Liver (tissue), 9 donors: Measurements from ENCODE around the gene PSD. TPM values are rescaled to one million over a fixed set of nuclear protein-coding genes. Genes with fewer than 3 reads are reported as not detected.

Source experiments
- DNase-seq: peaks from one replicate; pipeline ENCODE4 v3.0.0-alpha.2; 2017; ENCODE audit warnings: low spot score
- H3K27ac ChIP-seq, 2 donors: one replicate each; pipeline ENCODE4 v1.7.0; 2013; ENCODE audit warnings: inconsistent platforms in 2 of 2, low read length in 2 of 2, control low read depth in 1 of 2, low read depth in 1 of 2, mild to moderate bottlenecking in 1 of 2
- H3K27me3 ChIP-seq, 4 donors: one replicate each; pipeline versions ENCODE4 v1.6.1 to v1.7.0; 2013; ENCODE audit warnings: low read length in 3 of 4, inconsistent platforms in 1 of 4, mild to moderate bottlenecking in 1 of 4, moderate library complexity in 1 of 4; ENCODE audit not compliant: control insufficient read depth in 4 of 4, insufficient read depth in 4 of 4
- H3K36me3 ChIP-seq, 4 donors: one replicate each; pipeline versions ENCODE4 v1.6.1 to v1.7.0; 2013; ENCODE audit warnings: low read length in 3 of 4, mild to moderate bottlenecking in 3 of 4, low read depth in 1 of 4, moderate library complexity in 1 of 4; ENCODE audit not compliant: control insufficient read depth in 4 of 4, insufficient read depth in 3 of 4
- H3K4me1 ChIP-seq, 4 donors: one replicate each; pipeline versions ENCODE4 v1.6.1 to v1.7.0; 2013; ENCODE audit warnings: low read length in 3 of 4, mild to moderate bottlenecking in 3 of 4, moderate library complexity in 1 of 4; ENCODE audit not compliant: control insufficient read depth in 4 of 4, insufficient read depth in 4 of 4
- H3K4me3 ChIP-seq, 3 donors: one replicate each; pipeline versions ENCODE4 v1.6.1 to v1.7.0; 2013; ENCODE audit warnings: low read length in 3 of 3, control low read depth in 1 of 3, low read depth in 1 of 3, mild to moderate bottlenecking in 1 of 3
- H3K9ac ChIP-seq, 2 donors: one replicate each; pipeline ENCODE4 v1.7.0; 2013; ENCODE audit warnings: low read length in 2 of 2, mild to moderate bottlenecking in 2 of 2, moderate library complexity in 2 of 2, control low read depth in 1 of 2, low read depth in 1 of 2
- H3K9me3 ChIP-seq, 4 donors: one replicate each; pipeline versions ENCODE4 v1.6.1 to v1.7.0; 2013; ENCODE audit warnings: low read length in 3 of 4; ENCODE audit not compliant: control insufficient read depth in 4 of 4
- EGR1 ChIP-seq, 2 donors: IDR thresholded peaks; 2 replicates each; pipeline ENCODE4 v1.6.1; 2016 to 2018; ENCODE audit warnings: antibody characterized with exemption in 2 of 2, low read depth in 2 of 2
- FOXA1 ChIP-seq: IDR thresholded peaks from 2 replicates; pipeline ENCODE4 v1.6.1; 2016; ENCODE audit warnings: antibody characterized with exemption
- FOXA2 ChIP-seq: IDR thresholded peaks from 2 replicates; pipeline ENCODE4 v1.6.1; 2016; ENCODE audit warnings: antibody characterized with exemption
- GABPA ChIP-seq, 2 donors: IDR thresholded peaks in 1 of 2; conservative IDR thresholded peaks in 1 of 2; 2 replicates each; pipeline ENCODE4 v1.6.1; 2016; ENCODE audit warnings: antibody characterized with exemption in 2 of 2, mild to moderate bottlenecking in 1 of 2, moderate library complexity in 1 of 2
- HNF4A ChIP-seq, 2 donors: conservative IDR thresholded peaks; 2 replicates each; pipeline ENCODE4 v1.6.1; 2016; ENCODE audit warnings: antibody characterized with exemption in 2 of 2, mild to moderate bottlenecking in 2 of 2
- JUND ChIP-seq, 2 donors: IDR thresholded peaks; 2 replicates each; pipeline ENCODE4 v1.6.1; 2016; ENCODE audit warnings: antibody characterized with exemption in 2 of 2
- NR2F2 ChIP-seq: IDR thresholded peaks from 2 replicates; pipeline ENCODE4 v1.6.1; 2016; ENCODE audit warnings: antibody characterized with exemption
- RAD21 ChIP-seq, 2 donors: IDR thresholded peaks; 2 replicates each; pipeline ENCODE4 v1.6.1; 2016; ENCODE audit warnings: antibody characterized with exemption in 2 of 2, mild to moderate bottlenecking in 2 of 2
- RXRA ChIP-seq, 2 donors: IDR thresholded peaks; 2 replicates each; pipeline ENCODE4 v1.6.1; 2017 to 2018; ENCODE audit warnings: antibody characterized with exemption in 2 of 2, mild to moderate bottlenecking in 1 of 2
- SP1 ChIP-seq: IDR thresholded peaks from 2 replicates; pipeline ENCODE4 v1.6.1; 2018; ENCODE audit warnings: antibody characterized with exemption, mild to moderate bottlenecking
- TAF1 ChIP-seq: conservative IDR thresholded peaks from 2 replicates; pipeline ENCODE4 v1.6.1; 2016; ENCODE audit warnings: antibody characterized with exemption, mild to moderate bottlenecking
- YY1 ChIP-seq: IDR thresholded peaks from 2 replicates; pipeline ENCODE4 v1.6.1; 2016; ENCODE audit warnings: antibody characterized with exemption, mild to moderate bottlenecking
- WGBS: extraction: QIAGEN DNeasy Blood & Tissue Kit; methylation state at CpG from one replicate; pipeline ENCODE4 v1.1.7; 2013; 5-methylcytosine and 5-hydroxymethylcytosine counted together
- polyA plus RNA-seq, 2 donors: library from polyadenylated mRNA; stranded (reverse) in 1 of 2; unstranded in 1 of 2; fragments of 200-250 nt in 1 of 2; fragments of >200 nt in 1 of 2; fragmentation: Nextera tagmentation in 1 of 2; extraction: Ambion mirVana in 1 of 2; gene quantifications; one replicate each; pipeline versions ENCODE4 v1.2.1 to v1.2.3, GENCODE V29; 2013 to 2015
- total RNA-seq, 2 donors: library from RNA; depleted of rRNA; stranded (reverse); fragments of >200 nt; gene quantifications; one replicate each; pipeline ENCODE4 v1.2.3, GENCODE V29; 2014
- TF ChIP-seq, protein P1 (sequence below): fragments of 150-350 bp; IDR thresholded peaks from 2 replicates; pipeline ENCODE4 v1.5.1; 2017; ENCODE audit warnings: improper control_type of control experiment, low read depth, low read length; ENCODE audit not compliant: missing input control
- TF ChIP-seq, protein P2 (sequence below): IDR thresholded peaks from 2 replicates; pipeline ENCODE4 v1.6.1; 2016; ENCODE audit warnings: antibody characterized with exemption, mild to moderate bottlenecking
- TF ChIP-seq, protein P3 (sequence below): IDR thresholded peaks from 2 replicates; pipeline ENCODE4 v1.6.1; 2016; ENCODE audit warnings: antibody characterized with exemption
- TF ChIP-seq, protein P4 (sequence below): IDR thresholded peaks from 2 replicates; pipeline ENCODE4 v1.6.1; 2016; ENCODE audit warnings: antibody characterized with exemption
- TF ChIP-seq, protein P5 (sequence below): IDR thresholded peaks from 2 replicates; pipeline ENCODE4 v1.6.1; 2016; ENCODE audit warnings: antibody characterized with exemption
- donor health status: healthy.
- donor health status: healthy.
- donor health status: healthy.
- donor health status: healthy.
- donor health status: healthy.

The PSD gene
- total and polyA plus RNA-seq, 4 donors = 0.56 to 1.3 (median 0.71) TPM

DNA sequence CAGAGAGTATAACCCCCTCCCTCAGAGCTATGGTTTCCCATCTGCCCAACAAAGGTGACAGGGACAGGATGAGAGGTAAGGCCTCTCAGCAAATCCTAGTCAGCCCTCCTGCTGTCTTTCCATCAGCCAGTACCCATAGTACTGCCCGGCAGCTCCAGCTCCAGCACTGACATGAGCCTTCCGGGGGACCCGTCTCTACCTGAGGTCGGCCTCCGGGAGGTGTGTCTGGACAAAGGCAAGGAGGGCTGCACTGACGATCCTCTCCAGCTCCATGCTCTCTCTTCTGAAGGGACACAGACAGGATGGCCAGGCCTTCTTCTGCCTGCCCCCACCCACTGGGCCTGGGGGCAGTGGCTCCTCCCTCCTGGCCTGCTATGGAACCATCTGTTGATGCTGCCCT, 6.3 kb upstream of the PSD start:
- Histone ChIP-seq H3K27me3 (no peaks in the 10 kb centered on the region), H3K9ac (no peak overlapping the region), H3K4me3 (no peak overlapping the region), H3K27ac (no peak overlapping the region), H3K4me1 (peaks cover 3 to 31% (median 21%) of the 10 kb centered on the region in 4 donors), H3K9me3 (no peaks in the 10 kb centered on the region), H3K36me3 (peaks cover 0 to 10% (median 2%) of the 10 kb centered on the region in 4 donors)
- 94% methylated on average over 6 of the region's 6 CpGs for WGBS
- TF ChIP-seq TAF1 = no peak
- TF ChIP-seq, protein P1, sequence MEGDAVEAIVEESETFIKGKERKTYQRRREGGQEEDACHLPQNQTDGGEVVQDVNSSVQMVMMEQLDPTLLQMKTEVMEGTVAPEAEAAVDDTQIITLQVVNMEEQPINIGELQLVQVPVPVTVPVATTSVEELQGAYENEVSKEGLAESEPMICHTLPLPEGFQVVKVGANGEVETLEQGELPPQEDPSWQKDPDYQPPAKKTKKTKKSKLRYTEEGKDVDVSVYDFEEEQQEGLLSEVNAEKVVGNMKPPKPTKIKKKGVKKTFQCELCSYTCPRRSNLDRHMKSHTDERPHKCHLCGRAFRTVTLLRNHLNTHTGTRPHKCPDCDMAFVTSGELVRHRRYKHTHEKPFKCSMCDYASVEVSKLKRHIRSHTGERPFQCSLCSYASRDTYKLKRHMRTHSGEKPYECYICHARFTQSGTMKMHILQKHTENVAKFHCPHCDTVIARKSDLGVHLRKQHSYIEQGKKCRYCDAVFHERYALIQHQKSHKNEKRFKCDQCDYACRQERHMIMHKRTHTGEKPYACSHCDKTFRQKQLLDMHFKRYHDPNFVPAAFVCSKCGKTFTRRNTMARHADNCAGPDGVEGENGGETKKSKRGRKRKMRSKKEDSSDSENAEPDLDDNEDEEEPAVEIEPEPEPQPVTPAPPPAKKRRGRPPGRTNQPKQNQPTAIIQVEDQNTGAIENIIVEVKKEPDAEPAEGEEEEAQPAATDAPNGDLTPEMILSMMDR = no peak
- TF ChIP-seq RAD21 (IDR thresholded peaks at IDR 0.05) = no peak
- TF ChIP-seq NR2F2 = no peak
- no peak for TF ChIP-seq GABPA (IDR thresholded peaks at IDR 0.05 in 1 of 2, conservative IDR thresholded peaks at IDR 0.05 in 1 of 2)
- TF ChIP-seq YY1 = no peak
- no peak for DNase-seq

DNA sequence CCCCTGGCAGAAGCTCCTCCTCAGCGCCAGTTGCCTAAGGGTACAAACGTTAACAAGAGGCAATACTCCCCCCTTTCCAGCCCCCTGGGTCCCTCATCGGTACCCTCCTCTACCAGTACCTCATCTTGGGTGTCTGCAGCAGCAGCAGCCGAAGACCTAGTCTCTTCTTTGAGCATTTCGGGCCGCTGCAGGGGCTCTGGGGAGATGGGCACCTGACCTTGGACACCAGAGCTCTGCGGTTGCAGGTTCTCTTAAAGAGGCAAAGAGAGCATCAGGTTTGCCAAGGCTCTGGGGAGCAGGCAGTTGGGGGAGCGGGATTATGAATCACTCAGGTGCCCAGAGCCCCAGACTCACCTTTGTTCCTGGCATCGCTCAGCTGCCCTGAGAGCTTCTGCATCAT, 5.6 kb upstream of the PSD start:
- DNase-seq = no peak
- H3K4me1 ChIP-seq = peaks cover 11 to 38% (median 28%) of the 10 kb centered on the region in 4 donors
- H3K27me3 ChIP-seq = no peaks in the 10 kb centered on the region
- no peak overlapping the region for H3K27ac ChIP-seq
- peaks cover 0 to 10% (median 2%) of the 10 kb centered on the region in 4 donors for H3K36me3 ChIP-seq
- no peaks in the 10 kb centered on the region for H3K9me3 ChIP-seq
- no peak overlapping the region for H3K4me3 ChIP-seq
- H3K9ac ChIP-seq = no peak overlapping the region
- WGBS = 92% methylated on average over 9 of the region's 9 CpGs
- TF ChIP-seq, protein P1 = no peak
- TF ChIP-seq, protein P2, sequence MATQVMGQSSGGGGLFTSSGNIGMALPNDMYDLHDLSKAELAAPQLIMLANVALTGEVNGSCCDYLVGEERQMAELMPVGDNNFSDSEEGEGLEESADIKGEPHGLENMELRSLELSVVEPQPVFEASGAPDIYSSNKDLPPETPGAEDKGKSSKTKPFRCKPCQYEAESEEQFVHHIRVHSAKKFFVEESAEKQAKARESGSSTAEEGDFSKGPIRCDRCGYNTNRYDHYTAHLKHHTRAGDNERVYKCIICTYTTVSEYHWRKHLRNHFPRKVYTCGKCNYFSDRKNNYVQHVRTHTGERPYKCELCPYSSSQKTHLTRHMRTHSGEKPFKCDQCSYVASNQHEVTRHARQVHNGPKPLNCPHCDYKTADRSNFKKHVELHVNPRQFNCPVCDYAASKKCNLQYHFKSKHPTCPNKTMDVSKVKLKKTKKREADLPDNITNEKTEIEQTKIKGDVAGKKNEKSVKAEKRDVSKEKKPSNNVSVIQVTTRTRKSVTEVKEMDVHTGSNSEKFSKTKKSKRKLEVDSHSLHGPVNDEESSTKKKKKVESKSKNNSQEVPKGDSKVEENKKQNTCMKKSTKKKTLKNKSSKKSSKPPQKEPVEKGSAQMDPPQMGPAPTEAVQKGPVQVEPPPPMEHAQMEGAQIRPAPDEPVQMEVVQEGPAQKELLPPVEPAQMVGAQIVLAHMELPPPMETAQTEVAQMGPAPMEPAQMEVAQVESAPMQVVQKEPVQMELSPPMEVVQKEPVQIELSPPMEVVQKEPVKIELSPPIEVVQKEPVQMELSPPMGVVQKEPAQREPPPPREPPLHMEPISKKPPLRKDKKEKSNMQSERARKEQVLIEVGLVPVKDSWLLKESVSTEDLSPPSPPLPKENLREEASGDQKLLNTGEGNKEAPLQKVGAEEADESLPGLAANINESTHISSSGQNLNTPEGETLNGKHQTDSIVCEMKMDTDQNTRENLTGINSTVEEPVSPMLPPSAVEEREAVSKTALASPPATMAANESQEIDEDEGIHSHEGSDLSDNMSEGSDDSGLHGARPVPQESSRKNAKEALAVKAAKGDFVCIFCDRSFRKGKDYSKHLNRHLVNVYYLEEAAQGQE = no peak
- TF ChIP-seq EGR1 (IDR thresholded peaks at IDR 0.05; ENCODE audit: low read depth in 2 of 2) = no peak
- TF ChIP-seq SP1 = no peak
- TF ChIP-seq, protein P3, sequence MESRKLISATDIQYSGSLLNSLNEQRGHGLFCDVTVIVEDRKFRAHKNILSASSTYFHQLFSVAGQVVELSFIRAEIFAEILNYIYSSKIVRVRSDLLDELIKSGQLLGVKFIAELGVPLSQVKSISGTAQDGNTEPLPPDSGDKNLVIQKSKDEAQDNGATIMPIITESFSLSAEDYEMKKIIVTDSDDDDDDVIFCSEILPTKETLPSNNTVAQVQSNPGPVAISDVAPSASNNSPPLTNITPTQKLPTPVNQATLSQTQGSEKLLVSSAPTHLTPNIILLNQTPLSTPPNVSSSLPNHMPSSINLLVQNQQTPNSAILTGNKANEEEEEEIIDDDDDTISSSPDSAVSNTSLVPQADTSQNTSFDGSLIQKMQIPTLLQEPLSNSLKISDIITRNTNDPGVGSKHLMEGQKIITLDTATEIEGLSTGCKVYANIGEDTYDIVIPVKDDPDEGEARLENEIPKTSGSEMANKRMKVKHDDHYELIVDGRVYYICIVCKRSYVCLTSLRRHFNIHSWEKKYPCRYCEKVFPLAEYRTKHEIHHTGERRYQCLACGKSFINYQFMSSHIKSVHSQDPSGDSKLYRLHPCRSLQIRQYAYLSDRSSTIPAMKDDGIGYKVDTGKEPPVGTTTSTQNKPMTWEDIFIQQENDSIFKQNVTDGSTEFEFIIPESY = no peak
- no peak for TF ChIP-seq HNF4A (conservative IDR thresholded peaks at IDR 0.05)
- no peak for TF ChIP-seq FOXA2
- TF ChIP-seq, protein P4, sequence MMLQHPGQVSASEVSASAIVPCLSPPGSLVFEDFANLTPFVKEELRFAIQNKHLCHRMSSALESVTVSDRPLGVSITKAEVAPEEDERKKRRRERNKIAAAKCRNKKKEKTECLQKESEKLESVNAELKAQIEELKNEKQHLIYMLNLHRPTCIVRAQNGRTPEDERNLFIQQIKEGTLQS = no peak
- no peak for TF ChIP-seq YY1
- no peak for TF ChIP-seq RXRA (IDR thresholded peaks at IDR 0.05)
- TF ChIP-seq TAF1 = no peak
- TF ChIP-seq FOXA1 = no peak
- TF ChIP-seq, protein P5, sequence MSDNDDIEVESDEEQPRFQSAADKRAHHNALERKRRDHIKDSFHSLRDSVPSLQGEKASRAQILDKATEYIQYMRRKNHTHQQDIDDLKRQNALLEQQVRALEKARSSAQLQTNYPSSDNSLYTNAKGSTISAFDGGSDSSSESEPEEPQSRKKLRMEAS = no peak
- TF ChIP-seq JUND (IDR thresholded peaks at IDR 0.05) = no peak
